Fibroblast of lung (primary cell): ENCODE measurements around the gene MEGF6. TPM values are rescaled to one million over a fixed set of nuclear protein-coding genes. Genes with fewer than 3 reads are reported as not detected.

Experiments used
- DNase-seq, 2 donors: peaks; one replicate each; pipeline versions ENCODE4 v3.0.0 to v3.0.0-alpha.2; 2010; ENCODE audit warnings: low read depth in 2 of 2
- H2AFZ ChIP-seq: 2 replicates; pipeline ENCODE4 v1.5.1; 2012; ENCODE audit warnings: low read length, control low read depth, inconsistent platforms
- H3K27ac ChIP-seq: 2 replicates; pipeline ENCODE4 v1.5.1; 2011; ENCODE audit warnings: low read length, control low read depth; ENCODE audit not compliant: insufficient read depth
- H3K27me3 ChIP-seq: 2 replicates; pipeline ENCODE4 v1.5.1; 2011; ENCODE audit warnings: mild to moderate bottlenecking, low read length; ENCODE audit not compliant: control insufficient read depth, insufficient read depth
- H3K36me3 ChIP-seq: 2 replicates; pipeline ENCODE4 v1.5.1; 2011; ENCODE audit warnings: low read length; ENCODE audit not compliant: control insufficient read depth, insufficient read depth
- H3K4me1 ChIP-seq: 2 replicates; pipeline ENCODE4 v1.5.1; 2011; ENCODE audit warnings: low read length; ENCODE audit not compliant: control insufficient read depth, insufficient read depth; ENCODE audit errors: extremely low read depth
- H3K4me2 ChIP-seq: 2 replicates; pipeline ENCODE4 v1.5.1; 2011; ENCODE audit warnings: low read length, control low read depth; ENCODE audit not compliant: insufficient read depth; ENCODE audit errors: extremely low read depth
- H3K4me3 ChIP-seq, 4 experiments: fragments of 200-600 bp in 1 of 4; sonication (generic) in 1 of 4; replicated peaks in 1 of 4; 2 replicates each; pipeline ENCODE4 v1.5.1; 2011 to 2016; ENCODE audit warnings: low read length in 4 of 4, low read depth in 3 of 4, mild to moderate bottlenecking in 3 of 4, control low read depth in 2 of 4, inconsistent platforms in 1 of 4, mixed read lengths in 1 of 4; ENCODE audit not compliant: insufficient read depth in 1 of 4; ENCODE audit errors: control extremely low read depth in 1 of 4
- H3K79me2 ChIP-seq: 2 replicates; pipeline ENCODE4 v1.5.1; 2012; ENCODE audit warnings: mild to moderate bottlenecking, low read length, inconsistent platforms; ENCODE audit not compliant: control insufficient read depth, insufficient read depth
- H3K9ac ChIP-seq: 2 replicates; pipeline ENCODE4 v1.5.1; 2011; ENCODE audit warnings: mild to moderate bottlenecking, low read length, control low read depth; ENCODE audit not compliant: insufficient read depth
- H3K9me3 ChIP-seq: 2 replicates; pipeline ENCODE4 v1.5.1; 2012; ENCODE audit warnings: low read depth, low read length; ENCODE audit not compliant: control insufficient read depth, insufficient read depth
- H4K20me1 ChIP-seq: 2 replicates; pipeline ENCODE4 v1.5.1; 2011; ENCODE audit warnings: low read length; ENCODE audit not compliant: control insufficient read depth, insufficient read depth; ENCODE audit errors: extremely low read depth
- CTCF ChIP-seq, 2 donors: IDR thresholded peaks in 1 of 2; conservative IDR thresholded peaks in 1 of 2; 1 replicate in 1 of 2; 2 replicates in 1 of 2; pipeline ENCODE4 v1.5.1; 2011 to 2012; ENCODE audit warnings: low read length in 2 of 2, control low read depth in 1 of 2, inconsistent platforms in 1 of 2, low read depth in 1 of 2, mild to moderate bottlenecking in 1 of 2
- EZH2 ChIP-seq: IDR thresholded peaks from 2 replicates; pipeline ENCODE4 v1.5.1; 2012; ENCODE audit warnings: low read length, control low read depth, mild to moderate bottlenecking; ENCODE audit errors: missing control alignments
- polyA plus RNA-seq, 2 donors: library from polyadenylated mRNA; depleted of rRNA in 1 of 2; stranded (reverse) in 1 of 2; unstranded in 1 of 2; fragments of >200 nt; gene quantifications; 2 replicates each; pipeline ENCODE4 v1.2.1, GENCODE V29; 2011 to 2012; ENCODE audit warnings: missing spikeins in 1 of 2
- total RNA-seq: library from RNA; depleted of rRNA; stranded (reverse); fragments of >200 nt; gene quantifications from 2 replicates; pipeline ENCODE4 v1.2.1, GENCODE V29; 2014

Gene MEGF6
- total and polyA plus RNA-seq, 2 donors (not counting 1 experiment from before 2014, with no cell fraction given): 1.6 to 11.6 TPM

DNA sequence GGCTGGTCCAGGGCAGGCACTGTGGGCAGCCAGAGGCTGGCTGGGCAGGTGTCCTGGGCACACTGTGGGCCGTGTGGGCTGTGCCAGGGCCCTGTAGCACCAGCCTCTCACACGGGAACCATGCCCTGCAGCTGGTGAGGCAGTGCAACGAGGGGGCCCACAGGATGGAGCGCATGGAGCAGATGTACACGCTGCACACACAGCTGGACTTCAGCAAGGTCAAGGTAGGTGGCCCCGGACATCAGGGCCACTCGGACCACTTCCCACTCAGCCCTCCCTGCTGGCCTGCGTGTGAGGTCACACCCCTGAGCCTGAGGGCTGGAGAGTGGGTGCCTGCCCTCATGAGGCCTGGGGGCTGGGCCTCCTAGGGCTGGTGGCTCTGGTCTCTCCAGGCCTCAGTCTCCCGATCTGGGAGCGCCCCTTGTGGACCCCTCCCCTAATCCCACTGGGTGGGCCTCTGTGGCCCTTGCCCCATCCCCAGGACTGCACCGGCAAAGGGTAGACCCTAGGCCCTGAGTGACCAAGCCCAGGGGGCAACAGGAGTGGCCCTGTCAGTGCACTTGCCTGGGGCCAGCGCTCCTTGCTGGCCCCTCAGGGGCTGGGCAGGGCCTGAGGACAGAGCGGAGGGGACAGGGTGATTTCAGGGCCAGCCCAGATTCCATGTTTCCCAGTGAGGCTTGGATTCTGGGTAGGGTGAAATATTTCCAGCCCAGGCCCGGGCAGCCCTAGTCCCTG lies 135.3 kb downstream of the MEGF6 start:
- Histone ChIP-seq H3K9me3 (no peaks in the 10 kb centered on the region), H3K9ac (no peak overlapping the region), H3K27ac (no peak overlapping the region), H4K20me1 (no peaks in the 10 kb centered on the region), H3K79me2 (no peaks in the 10 kb centered on the region), H3K4me1 (peaks cover 4% of the 10 kb centered on the region), H2AFZ (no peak overlapping the region), H3K4me2 (no peak overlapping the region), H3K4me3 (no peak overlapping the region), H3K27me3 (no peaks in the 10 kb centered on the region), H3K36me3 (no peaks in the 10 kb centered on the region)
- TF ChIP-seq CTCF (conservative IDR thresholded peaks at IDR 0.05 in 1 of 2, IDR thresholded peaks at IDR 0.05 in 1 of 2; ENCODE audit: low read depth in 1 of 2, low read length in 2 of 2) (no peak), EZH2 (no peak)
- no peak for DNase-seq

DNA sequence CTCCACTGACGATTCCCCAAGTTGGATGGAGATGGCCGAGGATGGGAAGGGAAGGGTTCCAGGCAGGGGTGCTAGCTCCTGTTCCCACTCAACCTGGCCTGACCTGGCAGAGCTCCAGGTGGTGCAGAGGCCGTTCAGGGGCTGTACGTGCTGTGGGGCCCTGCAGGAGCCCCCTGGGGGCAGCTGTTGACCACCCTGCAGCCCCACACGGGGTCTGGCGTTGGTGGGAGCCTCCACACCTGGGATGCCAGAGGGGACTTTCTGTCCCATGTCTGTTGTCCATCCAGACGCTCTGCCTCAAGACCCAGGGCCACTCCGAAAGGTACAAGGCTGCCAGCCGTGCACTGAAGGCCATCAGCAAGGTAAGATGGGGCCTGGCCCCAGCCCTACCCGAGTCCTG lies 136.9 kb downstream of the MEGF6 start:
- H3K27me3 ChIP-seq: no peaks in the 10 kb centered on the region
- no peaks in the 10 kb centered on the region for H4K20me1 ChIP-seq
- no peak overlapping the region for H3K27ac ChIP-seq
- no peak overlapping the region for H3K4me3 ChIP-seq
- H3K36me3 ChIP-seq: no peaks in the 10 kb centered on the region
- no peaks in the 10 kb centered on the region for H3K79me2 ChIP-seq
- DNase-seq: no peak
- TF ChIP-seq CTCF (conservative IDR thresholded peaks at IDR 0.05 in 1 of 2, IDR thresholded peaks at IDR 0.05 in 1 of 2; ENCODE audit: low read depth in 1 of 2, low read length in 2 of 2) (no peak), EZH2 (no peak)
- peaks cover 4% of the 10 kb centered on the region for H3K4me1 ChIP-seq
- no peak overlapping the region for H3K9ac ChIP-seq
- no peaks in the 10 kb centered on the region for H3K9me3 ChIP-seq
- no peak overlapping the region for H2AFZ ChIP-seq
- H3K4me2 ChIP-seq: no peak overlapping the region

DNA sequence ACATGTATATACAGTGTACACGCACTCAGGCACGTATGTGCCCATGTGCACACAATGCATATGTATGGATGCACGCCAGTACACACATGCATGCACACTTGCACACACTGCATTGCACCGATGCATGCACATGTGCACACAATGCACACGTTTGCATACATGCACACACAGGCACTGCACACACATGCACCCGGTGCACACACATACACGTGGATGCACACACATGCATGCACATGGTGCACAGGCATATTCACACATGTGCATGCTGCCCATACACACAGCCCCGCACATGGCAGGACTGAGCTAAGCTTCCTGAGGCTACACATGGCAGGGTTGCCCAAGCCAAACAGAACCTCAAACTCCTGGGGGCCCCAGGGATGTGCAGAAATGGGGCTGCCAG lies 137.3 kb downstream of the MEGF6 start:
- Histone ChIP-seq H3K4me3 (no peak overlapping the region), H3K4me1 (peaks cover 4% of the 10 kb centered on the region), H3K4me2 (no peak overlapping the region), H4K20me1 (no peaks in the 10 kb centered on the region), H3K36me3 (no peaks in the 10 kb centered on the region), H3K27me3 (no peaks in the 10 kb centered on the region), H2AFZ (no peak overlapping the region), H3K27ac (no peak overlapping the region), H3K9me3 (no peaks in the 10 kb centered on the region), H3K79me2 (no peaks in the 10 kb centered on the region), H3K9ac (no peak overlapping the region)
- TF ChIP-seq EZH2: no peak
- no peak for TF ChIP-seq CTCF (conservative IDR thresholded peaks at IDR 0.05 in 1 of 2, IDR thresholded peaks at IDR 0.05 in 1 of 2; ENCODE audit: low read depth in 1 of 2, low read length in 2 of 2)
- DNase-seq: no peak
